ENCODE data around the gene SIAH3.

The SIAH3 gene

DNA sequence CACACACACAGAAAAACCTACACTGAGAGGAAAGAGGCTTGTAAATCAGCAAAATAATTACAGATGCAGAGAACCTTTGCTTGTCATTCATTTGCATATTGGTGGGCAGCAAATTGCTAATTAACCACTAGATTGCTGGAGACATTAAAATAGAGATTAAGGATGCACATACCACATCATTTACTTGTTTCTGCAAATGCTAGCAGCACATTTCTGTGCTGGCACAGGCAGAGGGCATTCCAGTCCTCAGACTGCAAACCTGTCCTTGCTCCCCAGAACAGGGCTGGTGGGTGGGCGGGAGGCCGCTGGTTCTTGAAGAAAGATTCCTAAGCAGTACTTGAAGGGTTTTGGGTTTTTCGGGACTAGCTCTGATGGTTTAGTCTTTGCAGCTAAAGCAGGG is 941 bp upstream of the SIAH3 start:
- in situ Hi-C loops (cut with MboI; ENCODE audit: low pct_unique_long_range_greater_than_20kb, low sequenced_read_pairs, unreplicated experiment) = no loop called here
- DNase-seq (ENCODE audit: low spot score) = no peak
- TF ChIP-seq, protein P1, sequence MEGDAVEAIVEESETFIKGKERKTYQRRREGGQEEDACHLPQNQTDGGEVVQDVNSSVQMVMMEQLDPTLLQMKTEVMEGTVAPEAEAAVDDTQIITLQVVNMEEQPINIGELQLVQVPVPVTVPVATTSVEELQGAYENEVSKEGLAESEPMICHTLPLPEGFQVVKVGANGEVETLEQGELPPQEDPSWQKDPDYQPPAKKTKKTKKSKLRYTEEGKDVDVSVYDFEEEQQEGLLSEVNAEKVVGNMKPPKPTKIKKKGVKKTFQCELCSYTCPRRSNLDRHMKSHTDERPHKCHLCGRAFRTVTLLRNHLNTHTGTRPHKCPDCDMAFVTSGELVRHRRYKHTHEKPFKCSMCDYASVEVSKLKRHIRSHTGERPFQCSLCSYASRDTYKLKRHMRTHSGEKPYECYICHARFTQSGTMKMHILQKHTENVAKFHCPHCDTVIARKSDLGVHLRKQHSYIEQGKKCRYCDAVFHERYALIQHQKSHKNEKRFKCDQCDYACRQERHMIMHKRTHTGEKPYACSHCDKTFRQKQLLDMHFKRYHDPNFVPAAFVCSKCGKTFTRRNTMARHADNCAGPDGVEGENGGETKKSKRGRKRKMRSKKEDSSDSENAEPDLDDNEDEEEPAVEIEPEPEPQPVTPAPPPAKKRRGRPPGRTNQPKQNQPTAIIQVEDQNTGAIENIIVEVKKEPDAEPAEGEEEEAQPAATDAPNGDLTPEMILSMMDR (IDR thresholded peaks at IDR 0.05; ENCODE audit: extremely low read depth, insufficient read depth, missing control alignments) = no peak

DNA sequence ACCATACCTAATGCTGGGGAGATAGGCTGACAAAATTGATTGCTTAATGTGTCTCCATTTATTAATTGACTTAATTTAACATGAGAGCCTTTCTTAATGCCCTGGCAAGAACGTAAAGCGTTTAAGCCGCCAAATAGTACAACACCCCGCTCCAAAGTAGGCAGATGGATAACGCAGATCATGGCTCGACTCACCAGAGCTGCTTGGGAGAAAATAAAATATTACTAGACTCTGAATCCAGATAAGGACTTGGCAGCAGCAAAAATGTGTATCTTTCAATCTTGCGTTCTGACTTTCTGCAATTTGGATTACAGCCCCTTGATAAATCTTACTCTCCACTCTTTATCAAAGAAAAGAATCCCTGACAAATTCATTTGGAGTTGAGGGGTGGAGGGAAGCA is 403 bp upstream of the SIAH3 start:
- in situ Hi-C loops (cut with MboI; ENCODE audit: low pct_unique_long_range_greater_than_20kb, low sequenced_read_pairs, unreplicated experiment) = no loop called here
- DNase-seq (ENCODE audit: low spot score) = no peak
- TF ChIP-seq, protein P1 (IDR thresholded peaks at IDR 0.05; ENCODE audit: extremely low read depth, insufficient read depth, missing control alignments) = no peak

DNA sequence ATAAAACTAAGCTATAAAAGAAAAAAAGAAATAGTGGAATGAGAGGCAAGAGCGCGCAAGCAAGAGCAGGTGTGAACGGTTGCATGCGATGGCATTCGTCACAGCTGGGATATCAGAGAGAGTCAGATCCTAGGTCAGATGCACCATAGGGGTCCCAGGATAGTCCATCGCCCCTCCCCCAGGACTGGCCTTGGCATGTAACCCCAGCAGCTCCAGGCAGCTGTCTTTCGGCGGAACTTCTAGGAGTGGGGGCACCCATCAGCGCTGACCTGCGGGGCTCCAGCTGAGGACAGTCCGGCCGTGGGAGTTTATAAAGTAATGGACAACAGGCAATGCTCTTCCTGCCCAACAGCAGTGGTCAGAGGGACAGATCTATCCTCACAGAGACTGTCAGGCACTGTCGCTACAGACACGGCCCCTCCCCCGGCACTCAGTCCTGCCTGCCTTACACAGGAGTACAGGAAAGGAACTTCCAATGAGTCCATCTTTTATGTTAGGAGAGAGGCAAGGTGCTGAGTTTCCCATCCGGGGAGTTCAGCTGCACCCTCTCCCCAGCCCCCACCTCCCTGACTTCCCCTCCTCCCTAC is 1.4 kb downstream of the SIAH3 start:
- TF ChIP-seq, protein P1 (IDR thresholded peaks at IDR 0.05; ENCODE audit: extremely low read depth, insufficient read depth, missing control alignments) = no peak
- in situ Hi-C loops (cut with MboI; ENCODE audit: low pct_unique_long_range_greater_than_20kb, low sequenced_read_pairs, unreplicated experiment) = no loop called here

DNA sequence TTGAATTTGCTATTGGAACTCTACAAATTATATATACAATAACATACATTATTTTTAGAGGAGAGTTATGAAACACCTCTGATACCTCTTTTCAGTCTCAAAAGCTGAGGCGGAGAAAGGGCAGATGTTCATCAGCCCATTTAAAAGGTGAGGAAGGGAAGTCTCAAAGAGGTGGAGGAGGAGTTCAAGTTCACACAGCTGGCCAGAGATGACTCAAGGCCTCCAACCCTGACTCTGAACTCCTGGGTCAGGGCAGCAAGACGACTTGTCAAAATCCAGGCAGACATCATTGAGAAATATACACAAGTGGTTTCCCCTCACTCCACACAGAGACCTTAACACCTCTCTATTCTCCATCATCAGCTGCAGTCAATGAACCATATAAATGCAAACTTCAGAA is 2.1 kb downstream of the SIAH3 start:
- DNase-seq (ENCODE audit: low spot score) = no peak
- in situ Hi-C loops (cut with MboI; ENCODE audit: low pct_unique_long_range_greater_than_20kb, low sequenced_read_pairs, unreplicated experiment) = no loop called here
- TF ChIP-seq, protein P1 (IDR thresholded peaks at IDR 0.05; ENCODE audit: extremely low read depth, insufficient read depth, missing control alignments) = no peak

More for the DNA sequence above, 1.4 kb downstream of the SIAH3 start:
- no peak for DNase-seq (ENCODE audit: low spot score)

DNA sequence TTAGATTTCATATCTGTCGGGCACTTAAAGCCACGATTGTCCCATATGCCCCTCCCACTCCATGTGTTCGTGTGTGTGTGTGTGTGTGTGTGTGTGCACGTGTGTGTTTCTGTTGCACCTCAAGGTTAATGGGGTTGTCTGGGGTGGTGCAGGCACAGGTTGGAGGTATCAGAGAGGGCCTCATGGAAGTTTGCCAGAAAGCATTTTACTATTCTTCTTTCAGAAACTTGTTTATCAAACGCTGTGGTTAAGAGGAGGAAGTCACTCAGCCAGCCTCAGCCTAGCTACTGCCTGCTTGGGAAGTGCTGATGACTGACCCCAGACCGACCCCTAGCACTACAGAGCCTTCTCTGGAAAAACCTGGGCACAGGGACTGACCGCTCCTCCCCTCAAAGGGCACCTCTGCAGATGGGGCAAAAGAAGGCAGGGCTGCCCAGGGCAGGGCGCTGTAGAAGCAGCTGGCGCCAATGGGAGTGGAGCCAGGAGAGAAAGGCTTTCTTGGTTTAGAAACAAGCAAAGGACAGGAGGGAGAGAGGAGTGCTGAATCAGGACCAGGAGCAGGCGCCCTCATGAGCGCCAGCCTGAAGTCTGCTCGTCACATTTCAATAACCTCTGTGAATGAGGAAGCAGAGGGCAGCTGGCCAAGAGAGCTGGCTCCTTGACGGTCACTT is 3.9 kb downstream of the SIAH3 start:
- in situ Hi-C loops (cut with MboI; ENCODE audit: low pct_unique_long_range_greater_than_20kb, low sequenced_read_pairs, unreplicated experiment) = no loop called here
- TF ChIP-seq, protein P1 (IDR thresholded peaks at IDR 0.05; ENCODE audit: extremely low read depth, insufficient read depth, missing control alignments) = no peak

DNA sequence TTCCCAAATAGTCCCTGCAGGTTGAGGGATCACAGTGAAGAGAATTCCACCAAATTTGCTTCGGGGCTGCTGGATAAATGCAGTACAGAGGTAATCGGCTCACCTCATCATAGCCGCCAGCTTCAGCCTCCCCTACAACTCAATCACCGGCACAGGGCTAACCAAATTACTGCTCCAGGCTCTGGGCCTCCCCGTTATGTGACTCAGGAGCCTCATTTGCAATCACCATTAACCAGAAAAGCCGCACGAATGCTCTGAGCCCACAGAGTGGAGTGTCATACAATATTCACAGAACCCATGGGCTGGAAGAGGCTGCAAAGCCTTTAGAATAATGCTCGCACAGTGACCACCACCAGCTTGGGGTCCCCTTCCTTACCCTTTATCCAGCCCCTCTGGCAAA is 4.9 kb downstream of the SIAH3 start:
- TF ChIP-seq, protein P1 (IDR thresholded peaks at IDR 0.05; ENCODE audit: extremely low read depth, insufficient read depth, missing control alignments) = no peak
- DNase-seq (ENCODE audit: low spot score) = no peak
- in situ Hi-C loops (cut with MboI; ENCODE audit: low pct_unique_long_range_greater_than_20kb, low sequenced_read_pairs, unreplicated experiment) = no loop called here

More for the DNA sequence above, 3.9 kb downstream of the SIAH3 start:
- DNase-seq (ENCODE audit: low spot score) = no peak
